WTC11 (cell line): ENCODE results near the gene PITPNM1. TPM values are rescaled to one million over a fixed set of nuclear protein-coding genes. Genes with fewer than 3 reads are reported as not detected.

ENCODE experiments used
- AFF4 ChIP-seq: sonication (generic); formaldehyde crosslinking; IDR thresholded peaks from 2 replicates; pipeline ENCODE4 v1.8.1; 2023; ENCODE audit warnings: mild to moderate bottlenecking, missing genetic modification reagents, borderline replicate concordance
- CREB1 ChIP-seq: sonication (generic); formaldehyde crosslinking; IDR thresholded peaks from 2 replicates; pipeline ENCODE4 v1.8.0; 2023; ENCODE audit warnings: mild to moderate bottlenecking, missing genetic modification reagents
- E2F1 ChIP-seq: sonication (generic); formaldehyde crosslinking; IDR thresholded peaks from 2 replicates; pipeline ENCODE4 v1.8.0; 2022; ENCODE audit warnings: mild to moderate bottlenecking, missing genetic modification reagents
- ERG ChIP-seq: fragments of 250-450 bp; sonication (Bioruptor Pico); IDR thresholded peaks from 2 replicates; pipeline ENCODE4 v1.8.0; 2021; ENCODE audit warnings: mild to moderate bottlenecking
- FOXJ3 ChIP-seq: sonication (generic); formaldehyde crosslinking; IDR thresholded peaks from 2 replicates; pipeline ENCODE4 v1.9.0; 2021; ENCODE audit warnings: missing genetic modification reagents, mild to moderate bottlenecking, borderline replicate concordance
- FOXK1 ChIP-seq: sonication (generic); formaldehyde crosslinking; IDR thresholded peaks from 2 replicates; pipeline ENCODE4 v1.8.0; 2022; ENCODE audit warnings: mild to moderate bottlenecking, moderate library complexity, missing genetic modification reagents
- FOXP4 ChIP-seq: sonication (generic); formaldehyde crosslinking; IDR thresholded peaks from 2 replicates; pipeline ENCODE4 v1.8.0; 2022; ENCODE audit warnings: mild to moderate bottlenecking, missing genetic modification reagents
- GABPB1 ChIP-seq: sonication (generic); formaldehyde crosslinking; IDR thresholded peaks from 2 replicates; pipeline ENCODE4 v1.8.1; 2023; ENCODE audit warnings: mild to moderate bottlenecking, missing genetic modification reagents
- HMGA2 ChIP-seq: fragments of 250-450 bp; sonication (Bioruptor Pico); IDR thresholded peaks from 2 replicates; pipeline ENCODE4 v1.4.0; 2021; ENCODE audit warnings: mild to moderate bottlenecking, moderate library complexity
- NFATC4 ChIP-seq: fragments of 250-450 bp; sonication (Bioruptor Pico); IDR thresholded peaks from 2 replicates; pipeline ENCODE4 v1.9.0; 2021; ENCODE audit warnings: mild to moderate bottlenecking
- NFYB ChIP-seq: sonication (generic); formaldehyde crosslinking; conservative IDR thresholded peaks from 2 replicates; pipeline ENCODE4 v1.8.0; 2022; ENCODE audit warnings: low read depth, missing genetic modification reagents
- SOX15 ChIP-seq: fragments of 250-450 bp; sonication (Bioruptor Pico); IDR thresholded peaks from 2 replicates; pipeline ENCODE4 v1.9.0; 2021; ENCODE audit warnings: mild to moderate bottlenecking
- TEAD1 ChIP-seq: sonication (generic); formaldehyde crosslinking; IDR thresholded peaks from 2 replicates; pipeline ENCODE4 v1.8.0; 2022; ENCODE audit warnings: mild to moderate bottlenecking, missing genetic modification reagents
- ZNF423 ChIP-seq: fragments of 250-450 bp; sonication (Bioruptor Pico); IDR thresholded peaks from 2 replicates; pipeline ENCODE4 v2.1.2; 2022; ENCODE audit warnings: mild to moderate bottlenecking, moderate library complexity
- total RNA-seq: library from RNA; stranded (reverse); gene quantifications from 3 replicates; pipeline ENCODE4 v1.2.3, GENCODE V29; 2021
- TF ChIP-seq, protein P1 (sequence below): fragments of 250-450 bp; sonication (Bioruptor Pico); conservative IDR thresholded peaks from 2 replicates; pipeline ENCODE4 v1.9.0; 2021; ENCODE audit warnings: mild to moderate bottlenecking
- TF ChIP-seq, protein P2 (sequence below): sonication (generic); formaldehyde crosslinking; IDR thresholded peaks from 2 replicates; pipeline ENCODE4 v1.8.1; 2022; ENCODE audit warnings: mild to moderate bottlenecking, moderate library complexity, missing genetic modification reagents
- TF ChIP-seq, protein P3 (sequence below): sonication (generic); formaldehyde crosslinking; IDR thresholded peaks from 2 replicates; pipeline ENCODE4 v1.8.0; 2022; ENCODE audit warnings: mild to moderate bottlenecking, missing genetic modification reagents
- TF ChIP-seq, protein P4 (sequence below): sonication (generic); formaldehyde crosslinking; IDR thresholded peaks from 2 replicates; pipeline ENCODE4 v1.8.0; 2022; ENCODE audit warnings: missing genetic modification reagents
- TF ChIP-seq, protein P5 (sequence below): sonication (generic); formaldehyde crosslinking; IDR thresholded peaks from 2 replicates; pipeline ENCODE4 v1.8.0; 2022; ENCODE audit warnings: mild to moderate bottlenecking, missing genetic modification reagents

PITPNM1 gene
- total RNA-seq, 1 experiment from 2014 or later = 55.4 TPM

GRCh38 chr11:67464411-67465188 lies 40.6 kb downstream of the PITPNM1 start (continued):
- TF ChIP-seq AFF4 (CRISPR knock-in tag) (0 out of 2 replicates have a peak, but pooled peaks have one; percentile 39), E2F1 (CRISPR knock-in tag) (0 out of 2 replicates have a peak, but pooled peaks have one; percentile 67), GABPB1 (CRISPR knock-in tag) (no peak), FOXK1 (CRISPR knock-in tag) (peak; percentile 72; the same call in 1 of the 2 replicates), ERG (CRISPR knock-in tag) (no peak), FOXJ3 (CRISPR knock-in tag) (no peak), FOXP4 (0 out of 2 replicates have a peak, but pooled peaks have one; percentile 66), CREB1 (0 out of 2 replicates have a peak, but pooled peaks have one; percentile 24), SOX15 (CRISPR knock-in tag) (no peak), NFYB (CRISPR knock-in tag) (no peak), NFATC4 (CRISPR knock-in tag) (no peak), ZNF423 (no peak), TEAD1 (CRISPR knock-in tag) (no peak), HMGA2 (CRISPR knock-in tag) (no peak)
- TF ChIP-seq, protein P1, sequence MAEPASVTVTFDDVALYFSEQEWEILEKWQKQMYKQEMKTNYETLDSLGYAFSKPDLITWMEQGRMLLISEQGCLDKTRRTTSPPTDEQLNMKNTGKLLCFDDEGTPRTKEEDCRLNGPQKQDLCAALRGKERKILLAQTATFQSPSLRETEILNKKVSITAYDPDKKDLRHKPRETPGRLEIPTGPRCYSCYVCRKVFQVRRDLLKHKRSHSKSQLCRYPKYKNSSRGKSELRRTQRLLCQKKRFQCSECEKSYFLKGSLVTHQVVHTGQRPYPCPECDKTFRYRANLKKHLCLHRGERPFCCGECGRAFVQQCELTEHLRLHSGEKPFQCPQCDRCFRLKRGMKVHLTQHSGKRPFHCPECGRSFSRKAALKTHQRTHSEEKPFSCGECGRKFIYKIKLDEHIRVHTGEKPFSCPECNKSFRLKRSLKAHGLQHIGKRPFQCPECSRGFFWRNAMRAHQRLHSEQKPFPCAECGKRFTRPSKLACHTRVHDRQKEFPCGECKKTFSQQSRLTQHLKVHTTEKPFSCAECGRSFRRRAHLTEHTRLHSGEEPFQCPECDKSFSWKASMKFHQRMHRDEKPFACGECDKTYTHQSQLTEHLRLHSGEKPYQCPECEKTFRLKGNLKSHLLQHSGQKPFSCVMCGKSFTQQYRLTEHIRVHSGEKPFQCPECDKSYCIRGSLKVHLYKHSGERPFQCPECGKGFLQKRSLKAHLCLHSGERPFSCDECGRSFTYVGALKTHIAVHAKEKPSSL (CRISPR knock-in tag) = no peak
- TF ChIP-seq, protein P2, sequence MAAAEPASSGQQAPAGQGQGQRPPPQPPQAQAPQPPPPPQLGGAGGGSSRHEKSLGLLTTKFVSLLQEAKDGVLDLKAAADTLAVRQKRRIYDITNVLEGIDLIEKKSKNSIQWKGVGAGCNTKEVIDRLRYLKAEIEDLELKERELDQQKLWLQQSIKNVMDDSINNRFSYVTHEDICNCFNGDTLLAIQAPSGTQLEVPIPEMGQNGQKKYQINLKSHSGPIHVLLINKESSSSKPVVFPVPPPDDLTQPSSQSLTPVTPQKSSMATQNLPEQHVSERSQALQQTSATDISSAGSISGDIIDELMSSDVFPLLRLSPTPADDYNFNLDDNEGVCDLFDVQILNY (CRISPR knock-in tag) = no peak; the same call in 1 of the 2 replicates
- TF ChIP-seq, protein P3, sequence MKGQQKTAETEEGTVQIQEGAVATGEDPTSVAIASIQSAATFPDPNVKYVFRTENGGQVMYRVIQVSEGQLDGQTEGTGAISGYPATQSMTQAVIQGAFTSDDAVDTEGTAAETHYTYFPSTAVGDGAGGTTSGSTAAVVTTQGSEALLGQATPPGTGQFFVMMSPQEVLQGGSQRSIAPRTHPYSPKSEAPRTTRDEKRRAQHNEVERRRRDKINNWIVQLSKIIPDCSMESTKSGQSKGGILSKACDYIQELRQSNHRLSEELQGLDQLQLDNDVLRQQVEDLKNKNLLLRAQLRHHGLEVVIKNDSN = peak; percentile 73
- TF ChIP-seq, protein P4, sequence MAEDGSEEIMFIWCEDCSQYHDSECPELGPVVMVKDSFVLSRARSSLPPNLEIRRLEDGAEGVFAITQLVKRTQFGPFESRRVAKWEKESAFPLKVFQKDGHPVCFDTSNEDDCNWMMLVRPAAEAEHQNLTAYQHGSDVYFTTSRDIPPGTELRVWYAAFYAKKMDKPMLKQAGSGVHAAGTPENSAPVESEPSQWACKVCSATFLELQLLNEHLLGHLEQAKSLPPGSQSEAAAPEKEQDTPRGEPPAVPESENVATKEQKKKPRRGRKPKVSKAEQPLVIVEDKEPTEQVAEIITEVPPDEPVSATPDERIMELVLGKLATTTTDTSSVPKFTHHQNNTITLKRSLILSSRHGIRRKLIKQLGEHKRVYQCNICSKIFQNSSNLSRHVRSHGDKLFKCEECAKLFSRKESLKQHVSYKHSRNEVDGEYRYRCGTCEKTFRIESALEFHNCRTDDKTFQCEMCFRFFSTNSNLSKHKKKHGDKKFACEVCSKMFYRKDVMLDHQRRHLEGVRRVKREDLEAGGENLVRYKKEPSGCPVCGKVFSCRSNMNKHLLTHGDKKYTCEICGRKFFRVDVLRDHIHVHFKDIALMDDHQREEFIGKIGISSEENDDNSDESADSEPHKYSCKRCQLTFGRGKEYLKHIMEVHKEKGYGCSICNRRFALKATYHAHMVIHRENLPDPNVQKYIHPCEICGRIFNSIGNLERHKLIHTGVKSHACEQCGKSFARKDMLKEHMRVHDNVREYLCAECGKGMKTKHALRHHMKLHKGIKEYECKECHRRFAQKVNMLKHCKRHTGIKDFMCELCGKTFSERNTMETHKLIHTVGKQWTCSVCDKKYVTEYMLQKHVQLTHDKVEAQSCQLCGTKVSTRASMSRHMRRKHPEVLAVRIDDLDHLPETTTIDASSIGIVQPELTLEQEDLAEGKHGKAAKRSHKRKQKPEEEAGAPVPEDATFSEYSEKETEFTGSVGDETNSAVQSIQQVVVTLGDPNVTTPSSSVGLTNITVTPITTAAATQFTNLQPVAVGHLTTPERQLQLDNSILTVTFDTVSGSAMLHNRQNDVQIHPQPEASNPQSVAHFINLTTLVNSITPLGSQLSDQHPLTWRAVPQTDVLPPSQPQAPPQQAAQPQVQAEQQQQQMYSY (CRISPR knock-in tag) = no peak
- TF ChIP-seq, protein P5, sequence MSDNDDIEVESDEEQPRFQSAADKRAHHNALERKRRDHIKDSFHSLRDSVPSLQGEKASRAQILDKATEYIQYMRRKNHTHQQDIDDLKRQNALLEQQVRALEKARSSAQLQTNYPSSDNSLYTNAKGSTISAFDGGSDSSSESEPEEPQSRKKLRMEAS = no peak; the same call in 1 of the 2 replicates
